RWPE2 (cell line): Measurements from ENCODE around the gene GALNT2.

Experiments used
- ATAC-seq: fragments of 200-7000 bp; cut with Tn5 transposase; 3 replicates; pipeline ENCODE4 v1.9.1; 2021; ENCODE audit warnings: low read depth
- DNase-seq: peaks from one replicate; pipeline ENCODE4 v3.0.0-alpha.2; 2020; ENCODE audit warnings: low spot score
- H3K27ac ChIP-seq: fragments of 450-650 bp; 2 replicates; pipeline ENCODE4 v1.5.1; 2017; ENCODE audit warnings: mild to moderate bottlenecking; ENCODE audit not compliant: poor library complexity, severe bottlenecking
- H3K27me3 ChIP-seq: fragments of 250-450 bp; sonication (Bioruptor Pico); 2 replicates; pipeline ENCODE4 v1.5.1; 2021; ENCODE audit warnings: mild to moderate bottlenecking, moderate library complexity; ENCODE audit not compliant: insufficient read depth, poor library complexity, severe bottlenecking
- H3K36me3 ChIP-seq: fragments of 250-450 bp; sonication (Bioruptor Pico); 2 replicates; pipeline ENCODE4 v1.5.1; 2020; ENCODE audit warnings: low read depth, mild to moderate bottlenecking, moderate library complexity
- H3K4me1 ChIP-seq: fragments of 250-450 bp; sonication (Bioruptor Pico); 2 replicates; pipeline ENCODE4 v1.5.1; 2021; ENCODE audit warnings: mild to moderate bottlenecking, moderate library complexity; ENCODE audit not compliant: insufficient read depth, poor library complexity, severe bottlenecking
- H3K4me3 ChIP-seq: fragments of 250-450 bp; sonication (Bioruptor Pico); 2 replicates; pipeline ENCODE4 v1.5.1; 2021; ENCODE audit warnings: mild to moderate bottlenecking, moderate library complexity; ENCODE audit not compliant: severe bottlenecking
- H3K9me3 ChIP-seq: fragments of 250-450 bp; sonication (Bioruptor Pico); 2 replicates; pipeline ENCODE4 v1.5.1; 2021; ENCODE audit warnings: mild to moderate bottlenecking, moderate library complexity; ENCODE audit not compliant: severe bottlenecking
- CTCF ChIP-seq: fragments of 450-650 bp; IDR thresholded peaks from one replicate; pipeline ENCODE4 v1.5.1; 2017; ENCODE audit warnings: mild to moderate bottlenecking, moderate library complexity; ENCODE audit not compliant: poor library complexity, severe bottlenecking

GALNT2 gene

GRCh38 chr1:230186003-230186863 lies 119.2 kb downstream of the GALNT2 start:
- H3K27me3 ChIP-seq = no peaks in the 10 kb centered on the region
- H3K4me3 ChIP-seq = no peak overlapping the region
- DNase-seq = peak; percentile 73
- peak; percentile 95 for ATAC-seq
- H3K9me3 ChIP-seq = no peaks in the 10 kb centered on the region
- H3K36me3 ChIP-seq = peaks cover 5% of the 10 kb centered on the region; the same call in 1 of the 2 replicates
- H3K4me1 ChIP-seq = peaks cover 15% of the 10 kb centered on the region
- H3K27ac ChIP-seq = peak overlapping the region; percentile 34
- no peak for TF ChIP-seq CTCF

- H3K9me3 ChIP-seq = no peaks in the 10 kb centered on the region
- DNase-seq (no peak), ATAC-seq (no peak)
- H3K27me3 ChIP-seq = no peaks in the 10 kb centered on the region
- no peak overlapping the region for H3K27ac ChIP-seq
- peaks cover 5% of the 10 kb centered on the region; the same call in 1 of the 2 replicates for H3K36me3 ChIP-seq
- no peak overlapping the region for H3K4me3 ChIP-seq
- H3K4me1 ChIP-seq = peaks cover 15% of the 10 kb centered on the region
- no peak for TF ChIP-seq CTCF
These were observed 119.8 kb downstream of the GALNT2 start for GRCh38 chr1:230186874-230187273.

GRCh38 chr1:230187290-230187689 lies 120.3 kb downstream of the GALNT2 start:
- Histone ChIP-seq H3K4me3 (no peak overlapping the region), H3K9me3 (no peaks in the 10 kb centered on the region), H3K27ac (no peak overlapping the region), H3K4me1 (peaks cover 15% of the 10 kb centered on the region), H3K36me3 (peaks cover 5% of the 10 kb centered on the region; the same call in 1 of the 2 replicates), H3K27me3 (no peaks in the 10 kb centered on the region)
- no peak for TF ChIP-seq CTCF
- no peak for DNase-seq
- ATAC-seq = no peak

- H3K9me3 ChIP-seq = no peaks in the 10 kb centered on the region
- H3K27ac ChIP-seq = no peak overlapping the region
- DNase-seq = no peak
- TF ChIP-seq CTCF = no peak
- H3K36me3 ChIP-seq = peaks cover 5% of the 10 kb centered on the region; the same call in 1 of the 2 replicates
- H3K4me1 ChIP-seq = peaks cover 15% of the 10 kb centered on the region
- H3K4me3 ChIP-seq = no peak overlapping the region
- ATAC-seq = no peak
- no peaks in the 10 kb centered on the region for H3K27me3 ChIP-seq
These were observed 121.8 kb downstream of the GALNT2 start for GRCh38 chr1:230188826-230189225.

- Histone ChIP-seq H3K27ac (no peak overlapping the region), H3K4me3 (no peak overlapping the region), H3K36me3 (peaks cover 5% of the 10 kb centered on the region; the same call in 1 of the 2 replicates), H3K27me3 (no peaks in the 10 kb centered on the region), H3K4me1 (peaks cover 15% of the 10 kb centered on the region), H3K9me3 (no peaks in the 10 kb centered on the region)
- DNase-seq (no peak), ATAC-seq (no peak)
- TF ChIP-seq CTCF = no peak
These were observed 122.3 kb downstream of the GALNT2 start for GRCh38 chr1:230189341-230189740.
